ENCODE measurements around the gene COL20A1.

DNA sequence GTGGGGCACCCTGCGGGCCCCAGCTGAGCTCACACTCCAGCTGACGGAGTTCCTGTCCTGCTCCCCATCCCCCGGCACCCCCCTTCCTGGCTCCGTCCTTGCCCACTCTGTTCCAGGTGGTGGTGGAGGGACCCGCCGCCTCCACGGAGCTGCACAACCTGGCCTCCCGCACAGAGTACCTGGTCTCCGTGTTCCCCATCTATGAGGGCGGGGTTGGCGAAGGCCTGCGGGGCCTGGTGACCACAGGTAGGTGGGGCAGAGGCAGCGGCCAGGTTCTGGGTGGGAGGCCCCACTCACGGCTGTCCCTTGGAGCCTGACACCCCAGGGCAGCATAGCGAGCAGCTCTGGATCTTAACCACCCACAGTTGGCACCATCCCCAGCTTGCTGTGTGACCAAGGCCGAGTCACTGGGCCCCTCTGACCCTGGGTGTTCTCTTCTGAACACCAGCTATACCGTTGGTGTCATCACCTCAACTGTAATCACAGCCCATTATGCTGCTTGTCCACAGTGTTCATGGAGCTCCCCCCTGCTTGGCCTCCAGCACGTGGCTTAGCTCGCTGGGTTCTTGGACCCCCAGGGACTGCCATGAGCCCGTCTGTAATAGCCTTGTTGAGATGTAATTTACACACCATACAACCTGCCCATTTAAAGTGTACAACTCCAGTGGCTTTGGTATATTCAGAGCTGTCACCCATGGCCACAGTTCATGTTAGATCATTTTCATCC lies 17.4 kb downstream of the COL20A1 start:
- no peak for TF ChIP-seq EZH2 (IDR thresholded peaks at IDR 0.05; ENCODE audit: low read length, unreplicated experiment)
- TF ChIP-seq, protein P1, sequence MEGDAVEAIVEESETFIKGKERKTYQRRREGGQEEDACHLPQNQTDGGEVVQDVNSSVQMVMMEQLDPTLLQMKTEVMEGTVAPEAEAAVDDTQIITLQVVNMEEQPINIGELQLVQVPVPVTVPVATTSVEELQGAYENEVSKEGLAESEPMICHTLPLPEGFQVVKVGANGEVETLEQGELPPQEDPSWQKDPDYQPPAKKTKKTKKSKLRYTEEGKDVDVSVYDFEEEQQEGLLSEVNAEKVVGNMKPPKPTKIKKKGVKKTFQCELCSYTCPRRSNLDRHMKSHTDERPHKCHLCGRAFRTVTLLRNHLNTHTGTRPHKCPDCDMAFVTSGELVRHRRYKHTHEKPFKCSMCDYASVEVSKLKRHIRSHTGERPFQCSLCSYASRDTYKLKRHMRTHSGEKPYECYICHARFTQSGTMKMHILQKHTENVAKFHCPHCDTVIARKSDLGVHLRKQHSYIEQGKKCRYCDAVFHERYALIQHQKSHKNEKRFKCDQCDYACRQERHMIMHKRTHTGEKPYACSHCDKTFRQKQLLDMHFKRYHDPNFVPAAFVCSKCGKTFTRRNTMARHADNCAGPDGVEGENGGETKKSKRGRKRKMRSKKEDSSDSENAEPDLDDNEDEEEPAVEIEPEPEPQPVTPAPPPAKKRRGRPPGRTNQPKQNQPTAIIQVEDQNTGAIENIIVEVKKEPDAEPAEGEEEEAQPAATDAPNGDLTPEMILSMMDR (conservative IDR thresholded peaks at IDR 0.05; ENCODE audit: low read depth, low read length), result no peak
- TF ChIP-seq EZH2phosphoT487 (IDR thresholded peaks at IDR 0.05; ENCODE audit: borderline replicate concordance, low read length), result no peak
